GM23338 (cell line): ENCODE measurements around the gene ZNF580. TPM values are rescaled to one million over a fixed set of nuclear protein-coding genes. Genes with fewer than 3 reads are reported as not detected.

ENCODE experiments used
- ATAC-seq: fragments of 200-7000 bp; cut with Tn5 transposase; 3 replicates; pipeline ENCODE4 v1.9.1; 2020
- DNase-seq: peaks from one replicate; pipeline ENCODE4 v3.0.0-alpha.2; 2015; ENCODE audit warnings: low spot score
- H2AFZ ChIP-seq: fragments of 200-600 bp; sonication (generic); 2 replicates; pipeline ENCODE4 v1.8.0; 2016; ENCODE audit warnings: antibody characterized with exemption, mild to moderate bottlenecking, moderate library complexity
- H3F3A ChIP-seq: fragments of 200-600 bp; sonication (generic); replicated peaks from 2 replicates; pipeline ENCODE4 v1.8.0; 2017; ENCODE audit warnings: antibody characterized with exemption, mixed run types, low read depth
- H3K27ac ChIP-seq: fragments of 200-600 bp; sonication (generic); 2 replicates; pipeline ENCODE4 v1.6.1; 2016; ENCODE audit warnings: low read depth
- H3K27me3 ChIP-seq: fragments of 200-600 bp; sonication (generic); 2 replicates; pipeline ENCODE4 v1.8.0; 2016; ENCODE audit warnings: mild to moderate bottlenecking, mixed run types, moderate library complexity; ENCODE audit not compliant: insufficient read depth
- H3K36me3 ChIP-seq: fragments of 200-600 bp; sonication (generic); 2 replicates; pipeline ENCODE4 v1.8.0; 2016; ENCODE audit warnings: mild to moderate bottlenecking; ENCODE audit not compliant: insufficient read depth
- H3K4me1 ChIP-seq: fragments of 200-600 bp; sonication (generic); 2 replicates; pipeline ENCODE4 v1.8.0; 2016; ENCODE audit warnings: mild to moderate bottlenecking, moderate library complexity; ENCODE audit not compliant: insufficient read depth
- H3K4me2 ChIP-seq: fragments of 200-600 bp; sonication (generic); 2 replicates; pipeline ENCODE4 v1.7.1; 2017; ENCODE audit warnings: mixed run types
- H3K4me3 ChIP-seq: fragments of 200-600 bp; sonication (generic); 2 replicates; pipeline ENCODE4 v1.6.1; 2016; ENCODE audit warnings: mixed run types
- H3K79me2 ChIP-seq: fragments of 200-600 bp; sonication (generic); replicated peaks from 2 replicates; pipeline ENCODE4 v1.8.0; 2017; ENCODE audit warnings: mild to moderate bottlenecking; ENCODE audit not compliant: insufficient read depth
- H3K9me2 ChIP-seq: fragments of 200-600 bp; sonication (generic); 2 replicates; pipeline ENCODE4 v1.8.0; 2017; ENCODE audit not compliant: insufficient read depth
- H4K20me1 ChIP-seq: fragments of 200-600 bp; sonication (generic); replicated peaks from 2 replicates; pipeline ENCODE4 v1.8.0; 2017; ENCODE audit warnings: mild to moderate bottlenecking; ENCODE audit not compliant: insufficient read depth
- H3K27ac Mint-ChIP-seq: 2 replicates; pipeline ENCODE4 v1.8.0; 2020; ENCODE audit warnings: inconsistent platforms, mild to moderate bottlenecking, moderate library complexity, mixed read lengths
- H3K27me3 Mint-ChIP-seq: 3 replicates; pipeline ENCODE4 v1.8.0; 2022; ENCODE audit warnings: low read depth, mild to moderate bottlenecking, moderate library complexity, mixed read lengths, inconsistent platforms; ENCODE audit not compliant: insufficient read depth, poor library complexity
- H3K36me3 Mint-ChIP-seq: 3 replicates; pipeline ENCODE4 v1.8.0; 2021; ENCODE audit warnings: low read depth, mild to moderate bottlenecking, inconsistent platforms, moderate library complexity, mixed read lengths
- H3K4me1 Mint-ChIP-seq: 3 replicates; pipeline ENCODE4 v1.8.0; 2020; ENCODE audit warnings: mild to moderate bottlenecking, inconsistent platforms, mixed read lengths
- H3K4me3 Mint-ChIP-seq: 3 replicates; pipeline ENCODE4 v1.8.0; 2021; ENCODE audit warnings: moderate library complexity, mild to moderate bottlenecking, inconsistent platforms, mixed read lengths
- H3K9me3 Mint-ChIP-seq: 3 replicates; pipeline ENCODE4 v1.8.0; 2020; ENCODE audit warnings: moderate library complexity, mild to moderate bottlenecking, inconsistent platforms, mixed read lengths
- CREB1 ChIP-seq: fragments of 250-450 bp; sonication (Bioruptor Pico); IDR thresholded peaks from 2 replicates; pipeline ENCODE4 v1.5.0; 2020; ENCODE audit warnings: low read depth, mild to moderate bottlenecking, moderate library complexity
- ETS1 ChIP-seq: IDR thresholded peaks from 2 replicates; pipeline ENCODE4 v1.6.1; 2016; ENCODE audit warnings: antibody characterized with exemption
- EZH2 ChIP-seq: fragments of 200-600 bp; sonication (generic); IDR thresholded peaks from one replicate; pipeline ENCODE4 v1.8.0; 2017; ENCODE audit warnings: antibody characterized with exemption, mild to moderate bottlenecking, low read depth; ENCODE audit not compliant: unreplicated experiment
- EZH2phosphoT487 ChIP-seq: fragments of 200-600 bp; sonication (generic); IDR thresholded peaks from one replicate; pipeline ENCODE4 v1.8.1; 2018; ENCODE audit warnings: antibody characterized with exemption; ENCODE audit not compliant: unreplicated experiment
- JUNB ChIP-seq: IDR thresholded peaks from one replicate; pipeline ENCODE4 v1.6.1; 2016; ENCODE audit warnings: antibody characterized with exemption; ENCODE audit not compliant: unreplicated experiment
- NANOG ChIP-seq: IDR thresholded peaks from 2 replicates; pipeline ENCODE4 v1.6.1; 2016; ENCODE audit warnings: antibody characterized with exemption, borderline replicate concordance
- POLR2AphosphoS5 ChIP-seq: IDR thresholded peaks from 2 replicates; pipeline ENCODE4 v1.6.1; 2016; ENCODE audit warnings: antibody characterized with exemption, low read depth
- REST ChIP-seq: IDR thresholded peaks from one replicate; pipeline ENCODE4 v1.6.1; 2018; ENCODE audit warnings: antibody characterized with exemption; ENCODE audit not compliant: unreplicated experiment
- STAT1 ChIP-seq: IDR thresholded peaks from one replicate; pipeline ENCODE4 v1.6.1; 2016; ENCODE audit warnings: antibody characterized with exemption; ENCODE audit not compliant: unreplicated experiment
- ZNF114 ChIP-seq: fragments of 250-450 bp; sonication (Bioruptor Pico); IDR thresholded peaks from 2 replicates; pipeline ENCODE4 v1.5.0; 2020; ENCODE audit warnings: mild to moderate bottlenecking, moderate library complexity
- ZNF331 ChIP-seq: fragments of 250-450 bp; sonication (Bioruptor Pico); IDR thresholded peaks from 2 replicates; pipeline ENCODE4 v1.5.0; 2020; ENCODE audit warnings: low read depth, mild to moderate bottlenecking, moderate library complexity
- polyA plus RNA-seq: library from polyadenylated mRNA; unstranded; fragments of >200 nt; fragmentation: Nextera tagmentation; extraction: Ambion mirVana; gene quantifications from 2 replicates; pipeline ENCODE4 v1.2.1, GENCODE V29; 2016
- total RNA-seq: library from RNA; depleted of rRNA; stranded (reverse); fragments of >200 nt; shearing (Covaris generic); gene quantifications from 2 replicates; pipeline ENCODE4 v1.2.3, GENCODE V29; 2014
- TF ChIP-seq, protein P1 (sequence below): fragments of 250-450 bp; sonication (Bioruptor Pico); IDR thresholded peaks from 2 replicates; pipeline ENCODE4 v1.5.0; 2020; ENCODE audit warnings: mild to moderate bottlenecking, moderate library complexity
- TF ChIP-seq, protein P2 (sequence below), 2 experiments: fragments of 200-600 bp in 1 of 2; sonication (generic) in 1 of 2; conservative IDR thresholded peaks; 2 replicates each; pipeline versions ENCODE4 v1.5.1 to v1.6.1; 2016 to 2017; ENCODE audit warnings: antibody characterized with exemption in 2 of 2, low read depth in 2 of 2, mild to moderate bottlenecking in 2 of 2, moderate library complexity in 1 of 2

ZNF580 gene
- total and polyA plus RNA-seq, 2 experiments from 2014 or later = 18.7 to 23.6 TPM

- Histone ChIP-seq H3K9me2 (0 out of 2 replicates have a peak, but pooled peaks cover 3% of the 10 kb centered on the region), H3F3A (peaks cover 35% of the 10 kb centered on the region), H2AFZ (no peak overlapping the region), H3K36me3 (no peaks in the 10 kb centered on the region), H3K4me2 (peak overlapping the region; percentile 96), H3K79me2 (peaks cover 37% of the 10 kb centered on the region), H3K4me3 (peak overlapping the region; percentile 89), H3K27ac (no peak overlapping the region), H3K4me1 (no peaks in the 10 kb centered on the region; the same call in 1 of the 2 replicates), H3K27me3 (no peaks in the 10 kb centered on the region), H4K20me1 (no peaks in the 10 kb centered on the region)
- peaks cover 25% of the 10 kb centered on the region for H3K4me1 Mint-ChIP-seq
- peaks cover 41% of the 10 kb centered on the region for H3K27me3 Mint-ChIP-seq
- H3K9me3 Mint-ChIP-seq = peaks cover 8% of the 10 kb centered on the region
- H3K27ac Mint-ChIP-seq = peak overlapping the region; percentile 97
- H3K4me3 Mint-ChIP-seq = peak overlapping the region; percentile 84
- peaks cover 44% of the 10 kb centered on the region for H3K36me3 Mint-ChIP-seq
- DNase-seq (no peak), ATAC-seq (no peak)
- no peak for TF ChIP-seq CREB1 (CRISPR knock-in tag)
- TF ChIP-seq ZNF114 = no peak
- no peak for TF ChIP-seq ETS1
- TF ChIP-seq, protein P1, sequence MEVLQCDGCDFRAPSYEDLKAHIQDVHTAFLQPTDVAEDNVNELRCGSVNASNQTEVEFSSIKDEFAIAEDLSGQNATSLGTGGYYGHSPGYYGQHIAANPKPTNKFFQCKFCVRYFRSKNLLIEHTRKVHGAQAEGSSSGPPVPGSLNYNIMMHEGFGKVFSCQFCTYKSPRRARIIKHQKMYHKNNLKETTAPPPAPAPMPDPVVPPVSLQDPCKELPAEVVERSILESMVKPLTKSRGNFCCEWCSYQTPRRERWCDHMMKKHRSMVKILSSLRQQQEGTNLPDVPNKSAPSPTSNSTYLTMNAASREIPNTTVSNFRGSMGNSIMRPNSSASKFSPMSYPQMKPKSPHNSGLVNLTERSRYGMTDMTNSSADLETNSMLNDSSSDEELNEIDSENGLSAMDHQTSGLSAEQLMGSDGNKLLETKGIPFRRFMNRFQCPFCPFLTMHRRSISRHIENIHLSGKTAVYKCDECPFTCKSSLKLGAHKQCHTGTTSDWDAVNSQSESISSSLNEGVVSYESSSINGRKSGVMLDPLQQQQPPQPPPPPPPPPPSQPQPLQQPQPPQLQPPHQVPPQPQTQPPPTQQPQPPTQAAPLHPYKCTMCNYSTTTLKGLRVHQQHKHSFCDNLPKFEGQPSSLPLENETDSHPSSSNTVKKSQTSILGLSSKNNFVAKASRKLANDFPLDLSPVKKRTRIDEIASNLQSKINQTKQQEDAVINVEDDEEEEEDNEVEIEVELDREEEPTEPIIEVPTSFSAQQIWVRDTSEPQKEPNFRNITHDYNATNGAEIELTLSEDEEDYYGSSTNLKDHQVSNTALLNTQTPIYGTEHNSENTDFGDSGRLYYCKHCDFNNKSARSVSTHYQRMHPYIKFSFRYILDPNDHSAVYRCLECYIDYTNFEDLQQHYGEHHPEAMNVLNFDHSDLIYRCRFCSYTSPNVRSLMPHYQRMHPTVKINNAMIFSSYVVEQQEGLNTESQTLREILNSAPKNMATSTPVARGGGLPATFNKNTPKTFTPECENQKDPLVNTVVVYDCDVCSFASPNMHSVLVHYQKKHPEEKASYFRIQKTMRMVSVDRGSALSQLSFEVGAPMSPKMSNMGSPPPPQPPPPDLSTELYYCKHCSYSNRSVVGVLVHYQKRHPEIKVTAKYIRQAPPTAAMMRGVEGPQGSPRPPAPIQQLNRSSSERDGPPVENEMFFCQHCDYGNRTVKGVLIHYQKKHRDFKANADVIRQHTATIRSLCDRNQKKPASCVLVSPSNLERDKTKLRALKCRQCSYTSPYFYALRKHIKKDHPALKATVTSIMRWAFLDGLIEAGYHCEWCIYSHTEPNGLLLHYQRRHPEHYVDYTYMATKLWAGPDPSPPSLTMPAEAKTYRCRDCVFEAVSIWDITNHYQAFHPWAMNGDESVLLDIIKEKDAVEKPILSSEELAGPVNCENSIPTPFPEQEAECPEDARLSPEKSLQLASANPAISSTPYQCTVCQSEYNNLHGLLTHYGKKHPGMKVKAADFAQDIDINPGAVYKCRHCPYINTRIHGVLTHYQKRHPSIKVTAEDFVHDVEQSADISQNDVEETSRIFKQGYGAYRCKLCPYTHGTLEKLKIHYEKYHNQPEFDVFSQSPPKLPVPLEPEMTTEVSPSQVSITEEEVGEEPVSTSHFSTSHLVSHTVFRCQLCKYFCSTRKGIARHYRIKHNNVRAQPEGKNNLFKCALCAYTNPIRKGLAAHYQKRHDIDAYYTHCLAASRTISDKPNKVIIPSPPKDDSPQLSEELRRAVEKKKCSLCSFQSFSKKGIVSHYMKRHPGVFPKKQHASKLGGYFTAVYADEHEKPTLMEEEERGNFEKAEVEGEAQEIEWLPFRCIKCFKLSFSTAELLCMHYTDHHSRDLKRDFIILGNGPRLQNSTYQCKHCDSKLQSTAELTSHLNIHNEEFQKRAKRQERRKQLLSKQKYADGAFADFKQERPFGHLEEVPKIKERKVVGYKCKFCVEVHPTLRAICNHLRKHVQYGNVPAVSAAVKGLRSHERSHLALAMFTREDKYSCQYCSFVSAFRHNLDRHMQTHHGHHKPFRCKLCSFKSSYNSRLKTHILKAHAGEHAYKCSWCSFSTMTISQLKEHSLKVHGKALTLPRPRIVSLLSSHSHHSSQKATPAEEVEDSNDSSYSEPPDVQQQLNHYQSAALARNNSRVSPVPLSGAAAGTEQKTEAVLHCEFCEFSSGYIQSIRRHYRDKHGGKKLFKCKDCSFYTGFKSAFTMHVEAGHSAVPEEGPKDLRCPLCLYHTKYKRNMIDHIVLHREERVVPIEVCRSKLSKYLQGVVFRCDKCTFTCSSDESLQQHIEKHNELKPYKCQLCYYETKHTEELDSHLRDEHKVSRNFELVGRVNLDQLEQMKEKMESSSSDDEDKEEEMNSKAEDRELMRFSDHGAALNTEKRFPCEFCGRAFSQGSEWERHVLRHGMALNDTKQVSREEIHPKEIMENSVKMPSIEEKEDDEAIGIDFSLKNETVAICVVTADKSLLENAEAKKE = no peak
- no peak for TF ChIP-seq STAT1
- TF ChIP-seq ZNF331 = no peak
- no peak for TF ChIP-seq EZH2
- TF ChIP-seq, protein P2, sequence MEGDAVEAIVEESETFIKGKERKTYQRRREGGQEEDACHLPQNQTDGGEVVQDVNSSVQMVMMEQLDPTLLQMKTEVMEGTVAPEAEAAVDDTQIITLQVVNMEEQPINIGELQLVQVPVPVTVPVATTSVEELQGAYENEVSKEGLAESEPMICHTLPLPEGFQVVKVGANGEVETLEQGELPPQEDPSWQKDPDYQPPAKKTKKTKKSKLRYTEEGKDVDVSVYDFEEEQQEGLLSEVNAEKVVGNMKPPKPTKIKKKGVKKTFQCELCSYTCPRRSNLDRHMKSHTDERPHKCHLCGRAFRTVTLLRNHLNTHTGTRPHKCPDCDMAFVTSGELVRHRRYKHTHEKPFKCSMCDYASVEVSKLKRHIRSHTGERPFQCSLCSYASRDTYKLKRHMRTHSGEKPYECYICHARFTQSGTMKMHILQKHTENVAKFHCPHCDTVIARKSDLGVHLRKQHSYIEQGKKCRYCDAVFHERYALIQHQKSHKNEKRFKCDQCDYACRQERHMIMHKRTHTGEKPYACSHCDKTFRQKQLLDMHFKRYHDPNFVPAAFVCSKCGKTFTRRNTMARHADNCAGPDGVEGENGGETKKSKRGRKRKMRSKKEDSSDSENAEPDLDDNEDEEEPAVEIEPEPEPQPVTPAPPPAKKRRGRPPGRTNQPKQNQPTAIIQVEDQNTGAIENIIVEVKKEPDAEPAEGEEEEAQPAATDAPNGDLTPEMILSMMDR (conservative IDR thresholded peaks at IDR 0.05; ENCODE audit: low read depth in 2 of 2) = no peak
- no peak for TF ChIP-seq EZH2phosphoT487
- no peak for TF ChIP-seq JUNB
- TF ChIP-seq REST = no peak
- no peak for TF ChIP-seq POLR2AphosphoS5
- no peak for TF ChIP-seq NANOG
These were observed 3.0 kb downstream of the ZNF580 start for GRCh38 chr19:55643887-55644176.
